OCI-LY7 (cell line): ENCODE data around the gene GJA5.

Source experiments
- EZH2phosphoT487 ChIP-seq: fragments of 200-600 bp; sonication (generic); IDR thresholded peaks from 2 replicates; pipeline ENCODE4 v1.6.1; 2018; ENCODE audit warnings: low read depth, borderline replicate concordance, mild to moderate bottlenecking, mixed run types, antibody characterized with exemption, low read length, moderate library complexity, mixed read lengths
- TF ChIP-seq, protein P1 (sequence below): fragments of 200-600 bp; sonication (generic); conservative IDR thresholded peaks from 2 replicates; pipeline ENCODE4 v1.5.1; 2014; ENCODE audit warnings: mild to moderate bottlenecking, antibody characterized with exemption, low read length, moderate library complexity, mixed read lengths

DNA sequence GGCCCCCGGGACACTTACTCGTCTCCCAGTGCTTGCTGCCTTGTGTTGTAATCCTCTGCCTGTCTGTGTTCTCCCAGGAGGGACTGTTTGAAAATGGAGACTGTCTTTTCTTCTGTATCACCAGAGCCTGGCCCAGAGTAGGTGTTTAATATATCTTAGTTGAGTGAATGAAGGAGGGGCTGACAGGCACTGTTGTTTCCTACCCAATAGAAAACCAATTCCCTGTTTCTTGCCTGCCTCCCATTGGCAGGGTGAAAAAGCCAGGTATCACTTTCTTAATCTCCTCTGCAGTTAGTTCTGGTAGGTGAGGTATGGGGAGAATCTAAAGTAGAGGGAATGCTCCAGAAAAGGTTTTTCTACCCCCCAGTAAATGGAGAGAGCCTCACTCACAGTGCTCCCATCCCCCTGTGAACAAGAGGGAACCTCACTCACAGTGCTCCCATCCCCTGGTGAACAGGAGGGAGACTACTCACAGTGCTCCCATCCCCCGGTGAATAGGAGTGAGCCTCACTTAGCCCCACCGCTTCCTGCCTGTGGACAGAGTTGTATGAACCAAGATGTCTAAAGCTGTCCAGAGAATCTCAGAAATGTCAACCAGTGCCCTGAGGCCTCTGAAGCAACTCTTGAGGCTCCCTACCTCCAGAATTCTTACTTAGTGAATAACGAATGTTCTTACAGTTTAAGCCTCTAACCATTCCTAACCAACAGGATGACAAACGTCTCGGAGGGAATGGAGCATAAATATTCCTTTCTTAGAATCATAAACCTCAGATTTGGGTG, at the start of gene GJA5:
- TF ChIP-seq, protein P1, sequence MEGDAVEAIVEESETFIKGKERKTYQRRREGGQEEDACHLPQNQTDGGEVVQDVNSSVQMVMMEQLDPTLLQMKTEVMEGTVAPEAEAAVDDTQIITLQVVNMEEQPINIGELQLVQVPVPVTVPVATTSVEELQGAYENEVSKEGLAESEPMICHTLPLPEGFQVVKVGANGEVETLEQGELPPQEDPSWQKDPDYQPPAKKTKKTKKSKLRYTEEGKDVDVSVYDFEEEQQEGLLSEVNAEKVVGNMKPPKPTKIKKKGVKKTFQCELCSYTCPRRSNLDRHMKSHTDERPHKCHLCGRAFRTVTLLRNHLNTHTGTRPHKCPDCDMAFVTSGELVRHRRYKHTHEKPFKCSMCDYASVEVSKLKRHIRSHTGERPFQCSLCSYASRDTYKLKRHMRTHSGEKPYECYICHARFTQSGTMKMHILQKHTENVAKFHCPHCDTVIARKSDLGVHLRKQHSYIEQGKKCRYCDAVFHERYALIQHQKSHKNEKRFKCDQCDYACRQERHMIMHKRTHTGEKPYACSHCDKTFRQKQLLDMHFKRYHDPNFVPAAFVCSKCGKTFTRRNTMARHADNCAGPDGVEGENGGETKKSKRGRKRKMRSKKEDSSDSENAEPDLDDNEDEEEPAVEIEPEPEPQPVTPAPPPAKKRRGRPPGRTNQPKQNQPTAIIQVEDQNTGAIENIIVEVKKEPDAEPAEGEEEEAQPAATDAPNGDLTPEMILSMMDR = no peak
- TF ChIP-seq EZH2phosphoT487 = no peak
